ENCODE data around the gene C20orf96.

The C20orf96 gene

GRCh38 chr20:312067-312466, 21.5 kb upstream of the C20orf96 start:
- POLR2A ChIA-PET = interaction anchor here (0.8 to 1.1 kb wide), 2 partner anchors 12 to 13 kb away, joined by 3 to 4 read pairs; partner anchors contain the start of gene SOX12
- no peak for DNase-seq (ENCODE audit: extremely low spot score)
- no peak for TF ChIP-seq PKNOX1 (IDR thresholded peaks at IDR 0.05)
- TF ChIP-seq ZNF384 (IDR thresholded peaks at IDR 0.05) = no peak
- no peak for TF ChIP-seq NFRKB (IDR thresholded peaks at IDR 0.05)
- no peak for TF ChIP-seq TARDBP (IDR thresholded peaks at IDR 0.05)
- no peak for TF ChIP-seq FOXM1 (IDR thresholded peaks at IDR 0.05; ENCODE audit: borderline replicate concordance)
- no peak for TF ChIP-seq HDGF (IDR thresholded peaks at IDR 0.05; ENCODE audit: borderline replicate concordance)
- TF ChIP-seq ELF4 (IDR thresholded peaks at IDR 0.05) = no peak
- no peak for TF ChIP-seq L3MBTL2 (conservative IDR thresholded peaks at IDR 0.05)
- no peak for TF ChIP-seq FOXA1 (IDR thresholded peaks at IDR 0.05)
- no peak for TF ChIP-seq LEF1 (IDR thresholded peaks at IDR 0.05; ENCODE audit: borderline replicate concordance)
- no peak for TF ChIP-seq SP1 (IDR thresholded peaks at IDR 0.05)
- no peak for TF ChIP-seq ARNT (IDR thresholded peaks at IDR 0.05)
- TF ChIP-seq CTBP1 (IDR thresholded peaks at IDR 0.05; ENCODE audit: borderline replicate concordance) = no peak
- no peak for TF ChIP-seq BHLHE40 (IDR thresholded peaks at IDR 0.05; ENCODE audit: borderline replicate concordance)
- TF ChIP-seq FOXK2 (IDR thresholded peaks at IDR 0.05) = no peak
- no peak for TF ChIP-seq SUZ12 (IDR thresholded peaks at IDR 0.05)
- CTCF ChIA-PET = interaction anchor here (0.6 kb wide), 1 partner anchor 10 kb away, joined by 3 read pairs; no protein-coding TSS in a partner anchor

DNA sequence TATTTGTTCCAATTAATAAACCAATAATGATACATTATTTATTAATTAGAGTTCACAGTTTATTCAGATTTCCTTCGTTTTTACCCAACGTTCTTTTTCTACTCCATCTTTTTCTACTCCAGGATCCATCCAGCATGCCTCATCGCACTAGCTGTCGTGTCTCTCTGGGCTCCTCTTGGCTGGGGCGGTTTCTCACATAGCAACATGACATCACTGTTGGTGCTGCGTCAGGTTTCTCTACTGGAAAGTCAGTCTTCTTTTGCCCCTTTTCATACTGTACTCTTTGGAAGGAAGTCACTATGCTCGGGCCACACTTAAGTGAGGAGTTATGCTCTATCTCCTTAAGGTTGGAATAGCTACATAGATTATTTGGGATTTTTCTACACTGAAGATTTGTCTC, 21.1 kb upstream of the C20orf96 start:
- no peak for DNase-seq (ENCODE audit: extremely low spot score)
- ChIA-PET POLR2A (interaction anchor here (0.8 to 1.1 kb wide), 2 partner anchors 12 to 14 kb away, joined by 3 to 4 read pairs; partner anchors contain the start of gene SOX12), CTCF (no interaction called here)
- TF ChIP-seq ARNT (IDR thresholded peaks at IDR 0.05) (no peak), ELF4 (IDR thresholded peaks at IDR 0.05) (no peak), SUZ12 (IDR thresholded peaks at IDR 0.05) (no peak), LEF1 (IDR thresholded peaks at IDR 0.05; ENCODE audit: borderline replicate concordance) (no peak), L3MBTL2 (conservative IDR thresholded peaks at IDR 0.05) (no peak), ZNF384 (IDR thresholded peaks at IDR 0.05) (no peak), FOXA1 (IDR thresholded peaks at IDR 0.05) (no peak), BHLHE40 (IDR thresholded peaks at IDR 0.05; ENCODE audit: borderline replicate concordance) (no peak), FOXM1 (IDR thresholded peaks at IDR 0.05; ENCODE audit: borderline replicate concordance) (no peak), CTBP1 (IDR thresholded peaks at IDR 0.05; ENCODE audit: borderline replicate concordance) (no peak), NFRKB (IDR thresholded peaks at IDR 0.05) (no peak), FOXK2 (IDR thresholded peaks at IDR 0.05) (no peak), TARDBP (IDR thresholded peaks at IDR 0.05) (no peak), SP1 (IDR thresholded peaks at IDR 0.05) (no peak), PKNOX1 (IDR thresholded peaks at IDR 0.05) (no peak)

GRCh38 chr20:310645-311044, 20.1 kb upstream of the C20orf96 start:
- ChIA-PET POLR2A (interaction anchor here (1.4 kb wide), 1 partner anchor 13 kb away, joined by 3 read pairs; no protein-coding TSS in a partner anchor), CTCF (no interaction called here)
- DNase-seq (ENCODE audit: extremely low spot score) = no peak
- no peak for TF ChIP-seq ELF4 (IDR thresholded peaks at IDR 0.05)
- no peak for TF ChIP-seq LEF1 (IDR thresholded peaks at IDR 0.05; ENCODE audit: borderline replicate concordance)
- TF ChIP-seq FOXA1 (IDR thresholded peaks at IDR 0.05) = no peak
- no peak for TF ChIP-seq SUZ12 (IDR thresholded peaks at IDR 0.05)
- no peak for TF ChIP-seq TARDBP (IDR thresholded peaks at IDR 0.05)
- no peak for TF ChIP-seq ARNT (IDR thresholded peaks at IDR 0.05)
- no peak for TF ChIP-seq SP1 (IDR thresholded peaks at IDR 0.05)
- TF ChIP-seq BHLHE40 (IDR thresholded peaks at IDR 0.05; ENCODE audit: borderline replicate concordance) = no peak
- no peak for TF ChIP-seq ZNF384 (IDR thresholded peaks at IDR 0.05)
- no peak for TF ChIP-seq CTBP1 (IDR thresholded peaks at IDR 0.05; ENCODE audit: borderline replicate concordance)
- no peak for TF ChIP-seq FOXK2 (IDR thresholded peaks at IDR 0.05)
- no peak for TF ChIP-seq HDGF (IDR thresholded peaks at IDR 0.05; ENCODE audit: borderline replicate concordance)
- no peak for TF ChIP-seq FOXM1 (IDR thresholded peaks at IDR 0.05; ENCODE audit: borderline replicate concordance)
- no peak for TF ChIP-seq PKNOX1 (IDR thresholded peaks at IDR 0.05)
- no peak for TF ChIP-seq L3MBTL2 (conservative IDR thresholded peaks at IDR 0.05)
- TF ChIP-seq NFRKB (IDR thresholded peaks at IDR 0.05) = no peak

DNA sequence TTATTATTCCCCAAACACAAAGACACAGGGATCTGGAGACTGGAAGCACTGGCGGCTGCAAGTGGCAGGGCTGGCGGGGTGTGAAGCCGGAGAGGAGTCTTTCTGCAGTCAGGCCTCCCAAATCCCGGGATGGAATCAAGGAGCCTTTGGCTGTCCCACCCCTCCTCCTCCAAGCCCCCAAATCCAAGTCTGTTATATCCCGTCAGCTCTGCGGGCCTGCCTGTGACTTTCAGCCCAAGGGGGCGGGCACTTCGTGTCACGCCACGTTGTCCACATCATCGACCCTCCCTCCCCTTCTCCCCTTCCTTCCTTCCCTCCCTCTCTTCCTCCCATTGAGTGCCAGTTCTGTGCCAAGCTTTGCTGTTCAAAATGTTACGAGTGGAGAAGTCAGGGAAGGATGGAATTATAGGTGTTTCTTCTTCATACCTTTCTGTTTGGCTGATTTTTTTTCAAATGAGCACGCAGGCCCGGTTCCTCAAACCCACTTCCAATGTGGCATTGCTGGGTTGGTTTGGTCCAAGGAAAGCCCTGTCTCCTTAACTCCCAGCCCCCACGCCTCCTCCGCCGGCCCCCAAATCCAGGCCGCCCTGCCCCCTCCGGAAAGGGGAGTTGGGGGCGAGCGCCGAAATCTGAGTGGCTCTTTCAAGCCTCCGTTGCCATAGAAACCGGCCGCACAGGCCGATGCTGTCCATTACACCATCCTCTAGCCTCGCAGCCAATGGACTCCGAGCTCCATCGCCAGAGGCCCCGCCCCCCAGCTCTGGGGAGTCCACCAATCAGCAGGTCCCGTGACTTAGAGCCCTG, 19.5 kb upstream of the C20orf96 start:
- ChIA-PET CTCF (no interaction called here), POLR2A (interaction anchor here (1.4 kb wide), 1 partner anchor 14 kb away, joined by 3 read pairs; no protein-coding TSS in a partner anchor)
- TF ChIP-seq PKNOX1 (IDR thresholded peaks at IDR 0.05) = peak; percentile 39
- TF ChIP-seq ELF4 (IDR thresholded peaks at IDR 0.05) = no peak

DNA sequence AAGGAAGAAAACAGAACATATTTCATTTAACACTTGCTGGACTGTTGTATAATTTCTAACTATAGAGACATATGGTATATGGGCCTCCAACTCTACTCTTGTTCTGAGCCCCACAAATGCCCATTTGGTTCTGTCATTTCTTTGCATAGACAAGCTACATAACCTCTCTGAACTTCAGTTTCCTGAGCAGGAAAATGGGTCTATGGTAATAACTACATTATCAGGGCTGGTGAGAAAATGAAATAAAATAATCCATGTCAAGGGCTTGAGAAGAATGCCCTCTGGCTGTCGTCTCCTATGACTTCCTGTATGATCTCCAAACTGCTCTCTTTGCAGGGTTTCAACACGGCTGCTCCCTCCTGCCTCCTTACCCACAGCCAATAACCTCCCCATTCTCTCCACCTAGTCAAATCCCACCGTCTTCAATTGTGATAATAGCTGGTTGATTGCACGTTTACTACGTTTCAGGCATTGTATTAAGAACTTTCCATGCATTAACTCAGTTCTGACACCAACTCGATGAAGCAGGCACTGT, 18.8 kb upstream of the C20orf96 start:
- ChIA-PET POLR2A (interaction anchor here (1.4 to 1.9 kb wide), 2 partner anchors 11 to 15 kb away, joined by 3 to 14 read pairs; no protein-coding TSS in a partner anchor), CTCF (no interaction called here)
- no peak for TF ChIP-seq CTBP1 (IDR thresholded peaks at IDR 0.05; ENCODE audit: borderline replicate concordance)
- no peak for TF ChIP-seq FOXM1 (IDR thresholded peaks at IDR 0.05; ENCODE audit: borderline replicate concordance)
- no peak for TF ChIP-seq ZNF384 (IDR thresholded peaks at IDR 0.05)
- no peak for TF ChIP-seq SP1 (IDR thresholded peaks at IDR 0.05)
- no peak for TF ChIP-seq HDGF (IDR thresholded peaks at IDR 0.05; ENCODE audit: borderline replicate concordance)
- no peak for TF ChIP-seq BHLHE40 (IDR thresholded peaks at IDR 0.05; ENCODE audit: borderline replicate concordance)
- TF ChIP-seq L3MBTL2 (conservative IDR thresholded peaks at IDR 0.05) = no peak
- TF ChIP-seq NFRKB (IDR thresholded peaks at IDR 0.05) = no peak
- no peak for TF ChIP-seq PKNOX1 (IDR thresholded peaks at IDR 0.05)
- no peak for DNase-seq (ENCODE audit: extremely low spot score)

More for the DNA sequence above, 19.5 kb upstream of the C20orf96 start:
- DNase-seq (ENCODE audit: extremely low spot score) = peak; percentile 59
